T-cell (primary cell): Measurements from ENCODE around the gene WNT3A. TPM values are rescaled to one million over a fixed set of nuclear protein-coding genes. Genes with fewer than 3 reads are reported as not detected.

ENCODE experiments used
- ATAC-seq, 4 experiments: fragments of 200-7000 bp in 3 of 4; fragments of 150-1000 bp in 1 of 4; cut with Tn5 transposase; replicated peaks in 1 of 4; 1 replicate in 3 of 4; 2 replicates in 1 of 4; pipeline ENCODE4 v1.10.0; 2021; ENCODE audit warnings: moderate library complexity in 3 of 4, mild to moderate bottlenecking in 2 of 4, moderate number of reproducible peaks in 1 of 4
- CTCF ChIA-PET, 2 donors: fragments of 300-600 bp; sonication (Branson Sonifier 250); formaldehyde crosslinking; loops; one replicate each; lab custom pipeline; 2022; ENCODE audit warnings: antibody characterized with exemption in 2 of 2; lab: Charles Lee
- POLR2A ChIA-PET, 2 donors: fragments of 300-600 bp; sonication (Branson Sonifier 250); formaldehyde crosslinking; loops; one replicate each; lab custom pipeline; 2022; ENCODE audit warnings: antibody characterized with exemption in 2 of 2; lab: Charles Lee
- DNase-seq, 35 experiments: peaks; one replicate each; pipeline versions ENCODE4 v3.0.0 to v3.0.0-alpha.2; 2013 to 2023
- H3K27ac ChIP-seq: one replicate; pipeline ENCODE4 v1.5.1; 2013; ENCODE audit warnings: low read length
- H3K27me3 ChIP-seq, 2 experiments: replicated peaks in 1 of 2; 1 replicate in 1 of 2; 2 replicates in 1 of 2; pipeline versions ENCODE4 v1.6.1 to v1.7.0; 2013; ENCODE audit warnings: low read length in 1 of 2, mixed read lengths in 1 of 2; ENCODE audit not compliant: control insufficient read depth in 2 of 2, insufficient read depth in 2 of 2; ENCODE audit errors: extremely low read depth in 1 of 2
- H3K36me3 ChIP-seq, 2 donors: 1 replicate in 1 of 2; 2 replicates in 1 of 2; pipeline versions ENCODE4 v1.6.1 to v1.7.0; 2013; ENCODE audit warnings: low read length in 1 of 2; ENCODE audit not compliant: control insufficient read depth in 2 of 2, insufficient read depth in 1 of 2; ENCODE audit errors: extremely low read depth in 1 of 2
- H3K4me1 ChIP-seq, 2 experiments: 1 replicate in 1 of 2; 2 replicates in 1 of 2; pipeline versions ENCODE4 v1.6.1 to v1.7.0; 2013; ENCODE audit warnings: low read length in 2 of 2, mixed read lengths in 1 of 2; ENCODE audit not compliant: insufficient read depth in 2 of 2, control insufficient read depth in 1 of 2; ENCODE audit errors: extremely low read depth in 1 of 2
- H3K4me3 ChIP-seq, 2 donors: 1 replicate in 1 of 2; 2 replicates in 1 of 2; pipeline versions ENCODE4 v1.5.1 to v1.7.0; 2013; ENCODE audit warnings: mild to moderate bottlenecking in 2 of 2, low read length in 1 of 2, moderate library complexity in 1 of 2; ENCODE audit not compliant: control insufficient read depth in 1 of 2; ENCODE audit errors: extremely low read depth in 1 of 2
- H3K9me3 ChIP-seq: 2 replicates; pipeline ENCODE4 v1.7.0; 2013
- H3K27ac Mint-ChIP-seq, 2 donors: one replicate each; pipeline ENCODE4 v1.8.0; 2020 to 2021; ENCODE audit warnings: mild to moderate bottlenecking in 2 of 2, mixed read lengths in 2 of 2
- H3K27me3 Mint-ChIP-seq, 2 donors: one replicate each; pipeline ENCODE4 v1.8.0; 2021 to 2022; ENCODE audit warnings: mixed read lengths in 2 of 2
- H3K36me3 Mint-ChIP-seq: one replicate; pipeline ENCODE4 v1.8.0; 2021; ENCODE audit warnings: mixed read lengths
- H3K4me1 Mint-ChIP-seq, 3 donors: one replicate each; pipeline ENCODE4 v1.8.0; 2020 to 2022; ENCODE audit warnings: mixed read lengths in 3 of 3, mild to moderate bottlenecking in 1 of 3
- H3K4me3 Mint-ChIP-seq, 3 donors: one replicate each; pipeline ENCODE4 v1.8.0; 2020 to 2022; ENCODE audit warnings: mild to moderate bottlenecking in 3 of 3, mixed read lengths in 3 of 3, moderate library complexity in 3 of 3
- H3K9me3 Mint-ChIP-seq, 3 donors: one replicate each; pipeline ENCODE4 v1.8.0; 2020 to 2022; ENCODE audit warnings: mixed read lengths in 3 of 3
- WGBS: methylation state at CpG from one replicate; pipeline ENCODE4 v1.1.5; 2013; ENCODE audit warnings: missing lambda C conversion rate; ENCODE audit not compliant: insufficient coverage; 5-methylcytosine and 5-hydroxymethylcytosine counted together
- total RNA-seq, 35 experiments: library from RNA in 6 of 35; stranded (reverse) in 6 of 35; fragments of 120-200 nt in 1 of 35; gene quantifications; one replicate each; pipeline versions ENCODE4 v1.2.1 to v1.2.4 and lab custom pipeline; 2013 to 2026

The WNT3A gene
- total RNA-seq, 5 donors from 2014 or later (not counting 1 experiment from before 2014, with no cell fraction given) = 0.10 to 0.28 TPM; not detected in 3

GRCh38 chr1:228108055-228108690 lies 101.4 kb downstream of the WNT3A start:
- ChIA-PET CTCF (no interaction called here), POLR2A (no interaction called here)
- no peak for ATAC-seq
- Mint-ChIP-seq H3K27ac (peak overlapping the region; percentile 69 to 85), H3K9me3 (no peaks in the 10 kb centered on the region), H3K4me1 (peaks cover 26 to 38% (median 29%) of the 10 kb centered on the region in 3 donors), H3K27me3 (no peaks in the 10 kb centered on the region), H3K36me3 (peaks cover 8% of the 10 kb centered on the region), H3K4me3 (peak overlapping the region; percentile 79 to 93 (median 81))
- WGBS = 71% methylated on average over 7 of the region's 11 CpGs
- peak overlapping the region; percentile 80 for H3K27ac ChIP-seq
- peaks cover 0 to 4% of the 10 kb centered on the region in 2 experiments for H3K27me3 ChIP-seq
- peaks cover 3 to 47% of the 10 kb centered on the region in 2 experiments for H3K4me1 ChIP-seq
- peak overlapping the region; percentile 86 to 100 for H3K4me3 ChIP-seq
- H3K9me3 ChIP-seq = no peaks in the 10 kb centered on the region
- peak in 1 of 35 experiments; percentile 2 for DNase-seq
- peaks cover 0 to 26% of the 10 kb centered on the region in 2 donors for H3K36me3 ChIP-seq

- Mint-ChIP-seq H3K27me3 (no peaks in the 10 kb centered on the region), H3K4me1 (peaks cover 21 to 32% (median 26%) of the 10 kb centered on the region in 3 donors), H3K36me3 (peaks cover 8% of the 10 kb centered on the region), H3K27ac (peak overlapping the region; percentile 69 to 85), H3K9me3 (no peaks in the 10 kb centered on the region), H3K4me3 (peak overlapping the region; percentile 79 to 93 (median 81))
- ChIA-PET CTCF (no interaction called here), POLR2A (no interaction called here)
- WGBS = 6% methylated on average over 7 of the region's 8 CpGs
- H3K9me3 ChIP-seq = no peaks in the 10 kb centered on the region
- peak overlapping the region; percentile 80 for H3K27ac ChIP-seq
- peaks cover 0 to 26% of the 10 kb centered on the region in 2 donors for H3K36me3 ChIP-seq
- peaks cover 0 to 4% of the 10 kb centered on the region in 2 experiments for H3K27me3 ChIP-seq
- H3K4me3 ChIP-seq = peak overlapping the region; percentile 86 to 100
- ATAC-seq (peak in 1 of 4 experiments; percentile 2), DNase-seq (no peak)
- peaks cover 3 to 42% of the 10 kb centered on the region in 2 experiments for H3K4me1 ChIP-seq
Measured at GRCh38 chr1:228108742-228109072, 101.9 kb downstream of the WNT3A start.

- DNase-seq = peak; percentile 93 to 100 (median 97)
Measured at GRCh38 chr1:228109073-228109961, 102.5 kb downstream of the WNT3A start, which contains the start of gene MRPL55. Gene MRPL55 (minus strand): TSS chr1:228109299. CDS start chr1:228108260, 1,039 bp downstream.

GRCh38 chr1:228109962-228110488 lies 103.2 kb downstream of the WNT3A start:
- peaks cover 3 to 29% of the 10 kb centered on the region in 2 experiments for H3K4me1 ChIP-seq
- ChIA-PET POLR2A (no interaction called here), CTCF (interaction anchor here (0.5 to 1.6 kb wide), 6 partner anchors 21 to 348 kb away, joined by 3 to 7 read pairs (median 4); partner anchors contain the start of gene ARF1 (in 1 of the 2))
- H3K27ac ChIP-seq = peak overlapping the region; percentile 83
- H3K9me3 Mint-ChIP-seq = no peaks in the 10 kb centered on the region
- peaks cover 14 to 25% (median 20%) of the 10 kb centered on the region in 3 donors for H3K4me1 Mint-ChIP-seq
- WGBS = 59% methylated on average over 15 of the region's 15 CpGs
- ATAC-seq (no peak), DNase-seq (no peak)
- peak overlapping the region; percentile 52 to 85 for H3K27ac Mint-ChIP-seq
- H3K4me3 Mint-ChIP-seq = peak overlapping the region; percentile 79 to 93 (median 81)
- peak overlapping the region; percentile 73 to 100 for H3K4me3 ChIP-seq
- no peaks in the 10 kb centered on the region for H3K27me3 Mint-ChIP-seq
- peaks cover 0 to 4% of the 10 kb centered on the region in 2 experiments for H3K27me3 ChIP-seq
- H3K36me3 Mint-ChIP-seq = peaks cover 8% of the 10 kb centered on the region
- peaks cover 0 to 26% of the 10 kb centered on the region in 2 donors for H3K36me3 ChIP-seq
- no peaks in the 10 kb centered on the region for H3K9me3 ChIP-seq

More at GRCh38 chr1:228109073-228109961, 102.5 kb downstream of the WNT3A start, which contains the start of gene MRPL55:
- H3K4me3 ChIP-seq = peak within 1 kb of the TSS; percentile 86 to 100
- ATAC-seq = peak; percentile 91 to 98 (median 94)
- no peaks in the 10 kb centered on the region for H3K9me3 ChIP-seq
- H3K4me1 ChIP-seq = peaks cover 3 to 36% of the 10 kb centered on the region in 2 experiments
- no peaks in the 10 kb centered on the region for H3K9me3 Mint-ChIP-seq
- H3K4me3 Mint-ChIP-seq = peak within 1 kb of the TSS; percentile 79 to 93 (median 81)
- H3K27ac Mint-ChIP-seq = peak within 1 kb of the TSS; percentile 85 to 87
- H3K27ac ChIP-seq = peak within 1 kb of the TSS; percentile 83
- under 1% methylated on average over 63 of the region's 66 CpGs for WGBS
- POLR2A ChIA-PET = no interaction called here
- CTCF ChIA-PET = interaction anchor here (0.5 to 1.6 kb wide), 4 partner anchors 22 to 349 kb away, joined by 3 to 7 read pairs (median 4); partner anchors contain the start of gene ARF1 (in 1 of the 2)
- peaks cover 21 to 31% (median 24%) of the 10 kb centered on the region in 3 donors for H3K4me1 Mint-ChIP-seq
- peaks cover 0 to 4% of the 10 kb centered on the region in 2 experiments for H3K27me3 ChIP-seq
- peaks cover 8% of the 10 kb centered on the region for H3K36me3 Mint-ChIP-seq
- H3K36me3 ChIP-seq = peaks cover 0 to 26% of the 10 kb centered on the region in 2 donors
- H3K27me3 Mint-ChIP-seq = no peaks in the 10 kb centered on the region

GRCh38 chr1:228110556-228110955 lies 103.8 kb downstream of the WNT3A start:
- ChIA-PET CTCF (interaction anchor here in 1 of 2 donors (0.6 to 1.6 kb wide), 3 partner anchors 20 to 111 kb away, joined by 4 to 5 read pairs (median 5); partner anchors contain the start of gene ARF1), POLR2A (no interaction called here)
- H3K4me1 Mint-ChIP-seq = peaks cover 12 to 25% (median 20%) of the 10 kb centered on the region in 3 donors
- H3K36me3 Mint-ChIP-seq = peaks cover 8% of the 10 kb centered on the region
- peak overlapping the region; percentile 13 to 79 (median 34) for H3K4me3 Mint-ChIP-seq
- Histone ChIP-seq H3K36me3 (peaks cover 0 to 23% of the 10 kb centered on the region in 2 donors), H3K27me3 (peaks cover 0 to 4% of the 10 kb centered on the region in 2 experiments), H3K27ac (no peak overlapping the region), H3K9me3 (no peaks in the 10 kb centered on the region), H3K4me1 (peaks cover 3 to 28% of the 10 kb centered on the region in 2 experiments), H3K4me3 (no peak overlapping the region)
- no peak for DNase-seq
- no peaks in the 10 kb centered on the region for H3K27me3 Mint-ChIP-seq
- no peak overlapping the region for H3K27ac Mint-ChIP-seq
- ATAC-seq = no peak
- WGBS = 89% methylated on average over 4 of the region's 7 CpGs
- H3K9me3 Mint-ChIP-seq = no peaks in the 10 kb centered on the region
